ENCODE measurements around the gene RBBP5.

GRCh38 chr1:205037539-205037938, 84.2 kb downstream of the RBBP5 start:
- TF ChIP-seq CTCF (conservative IDR thresholded peaks at IDR 0.05) (no peak), EZH2 (IDR thresholded peaks at IDR 0.05; ENCODE audit: low read depth) (no peak)
